Progenitor cell of endocrine pancreas (in vitro differentiated cells): ENCODE measurements around the gene KCP. TPM values are rescaled to one million over a fixed set of nuclear protein-coding genes. Genes with fewer than 3 reads are reported as not detected.

Source experiments
- DNase-seq: peaks from one replicate; pipeline ENCODE4 v3.0.0; 2021; ENCODE audit warnings: low spot score; ENCODE audit not compliant: unreplicated experiment
- H3K27ac Mint-ChIP-seq: 2 replicates; pipeline ENCODE4 v1.8.0; 2021; ENCODE audit warnings: mild to moderate bottlenecking, moderate library complexity, mixed read lengths
- H3K27me3 Mint-ChIP-seq: 2 replicates; pipeline ENCODE4 v1.8.0; 2021; ENCODE audit warnings: mixed read lengths
- H3K36me3 Mint-ChIP-seq: 2 replicates; pipeline ENCODE4 v1.8.0; 2022; ENCODE audit warnings: mixed read lengths; ENCODE audit not compliant: insufficient read depth
- H3K4me1 Mint-ChIP-seq: 2 replicates; pipeline ENCODE4 v1.8.0; 2021; ENCODE audit warnings: low read depth, mixed read lengths
- H3K4me3 Mint-ChIP-seq: 2 replicates; pipeline ENCODE4 v1.8.0; 2021; ENCODE audit warnings: low read depth, mild to moderate bottlenecking, moderate library complexity, mixed read lengths
- H3K9me3 Mint-ChIP-seq: 2 replicates; pipeline ENCODE4 v1.8.0; 2021; ENCODE audit warnings: low read depth, mixed read lengths
- CTCF ChIP-seq: fragments of 200-600 bp; sonication (generic); IDR thresholded peaks from one replicate; pipeline ENCODE4 v1.5.0; 2021; ENCODE audit warnings: antibody characterized with exemption, mild to moderate bottlenecking; ENCODE audit not compliant: unreplicated experiment
- total RNA-seq: library from RNA; stranded (reverse); gene quantifications from 2 replicates; pipeline ENCODE4 v1.2.1, GENCODE V29; 2021

The KCP gene
- total RNA-seq, 1 donor from 2014 or later = 8.5 TPM

GRCh38 chr7:128865996-128866877 is 44.3 kb downstream of the KCP start:
- no peak for TF ChIP-seq CTCF
- H3K27me3 Mint-ChIP-seq = peaks cover 34% of the 10 kb centered on the region
- H3K4me1 Mint-ChIP-seq = peaks cover 21% of the 10 kb centered on the region
- H3K4me3 Mint-ChIP-seq = no peak overlapping the region
- peaks cover 20% of the 10 kb centered on the region for H3K36me3 Mint-ChIP-seq
- no peaks in the 10 kb centered on the region for H3K9me3 Mint-ChIP-seq
- H3K27ac Mint-ChIP-seq = no peak overlapping the region
- no peak for DNase-seq

GRCh38 chr7:128865303-128865702 is 45.2 kb downstream of the KCP start:
- no peak for DNase-seq
- Mint-ChIP-seq H3K27ac (no peak overlapping the region), H3K36me3 (peaks cover 20% of the 10 kb centered on the region), H3K9me3 (no peaks in the 10 kb centered on the region), H3K27me3 (peaks cover 25% of the 10 kb centered on the region), H3K4me3 (no peak overlapping the region), H3K4me1 (peaks cover 20% of the 10 kb centered on the region)
- no peak for TF ChIP-seq CTCF

GRCh38 chr7:128863433-128863989 is 47.0 kb downstream of the KCP start:
- peak; percentile 68 for TF ChIP-seq CTCF
- peaks cover 18% of the 10 kb centered on the region for H3K27me3 Mint-ChIP-seq
- peak; percentile 45 for DNase-seq
- peak overlapping the region; percentile 99 for H3K4me3 Mint-ChIP-seq
- H3K27ac Mint-ChIP-seq = peak overlapping the region; percentile 97
- no peaks in the 10 kb centered on the region for H3K9me3 Mint-ChIP-seq
- H3K36me3 Mint-ChIP-seq = peaks cover 20% of the 10 kb centered on the region
- peaks cover 16% of the 10 kb centered on the region for H3K4me1 Mint-ChIP-seq

- TF ChIP-seq CTCF = no peak
- peak within 1 kb of the TSS; percentile 97 for H3K27ac Mint-ChIP-seq
- peak; percentile 99 for DNase-seq
- peak within 1 kb of the TSS; percentile 99 for H3K4me3 Mint-ChIP-seq
- peaks cover 13% of the 10 kb centered on the region for H3K4me1 Mint-ChIP-seq
- H3K9me3 Mint-ChIP-seq = no peaks in the 10 kb centered on the region
- H3K27me3 Mint-ChIP-seq = peaks cover 11% of the 10 kb centered on the region
- H3K36me3 Mint-ChIP-seq = peaks cover 19% of the 10 kb centered on the region
Measured at GRCh38 chr7:128862571-128863432, 47.7 kb downstream of the KCP start, which contains the start of gene ATP6V1F. TSS of gene ATP6V1F (plus strand) at chr7:128862856. CDS start at chr7:128862905, 49 bp downstream.
